IMR-90 (cell line): ENCODE measurements around the gene ATXN7L3. TPM values are rescaled to one million over a fixed set of nuclear protein-coding genes. Genes with fewer than 3 reads are reported as not detected.

Experiments
- ATAC-seq: fragments of 200-7000 bp; cut with Tn5 transposase; 2 replicates; pipeline ENCODE4 v1.9.1; 2020; ENCODE audit warnings: low read depth, mild to moderate bottlenecking, moderate library complexity
- BruUV-seq: library from RNA; stranded (reverse); fragments of 400-500 nt; replicated peaks from 2 replicates; lab custom pipeline; 2021; lab: Mats Ljungman, UMichigan
- CTCF ChIA-PET: fragments of 300-600 bp; formaldehyde crosslinking; extraction: SDS; loops from one replicate; lab custom pipeline; 2021; ENCODE audit warnings: antibody characterized with exemption; lab: Yijun Ruan, JAX
- POLR2A ChIA-PET: fragments of 300-600 bp; sonication (Branson Sonifier 250); formaldehyde crosslinking; loops from one replicate; lab custom pipeline; 2022; ENCODE audit warnings: antibody characterized with exemption; ENCODE audit not compliant: unreplicated experiment; lab: Charles Lee
- DNase-seq: peaks from one replicate; pipeline ENCODE4 v3.0.0; 2013
- H2AFZ ChIP-seq: replicated peaks from 2 replicates; pipeline ENCODE3; 2013; ENCODE audit warnings: low read length, mild to moderate bottlenecking; ENCODE audit not compliant: poor library complexity
- H2AK5ac ChIP-seq: 2 replicates; pipeline ENCODE4 v1.6.1; 2013; ENCODE audit warnings: low read depth, low read length, inconsistent platforms
- H2AK9ac ChIP-seq: replicated peaks from 2 replicates; pipeline ENCODE3; 2013; ENCODE audit warnings: mild to moderate bottlenecking, low read depth, low read length, moderate library complexity; ENCODE audit not compliant: poor library complexity
- H2BK120ac ChIP-seq: 2 replicates; pipeline ENCODE4 v1.6.1; 2013; ENCODE audit warnings: low read depth, low read length, inconsistent platforms
- H2BK15ac ChIP-seq: 3 replicates; pipeline ENCODE4 v1.6.1; 2013; ENCODE audit warnings: low read depth, low read length, inconsistent platforms
- H2BK20ac ChIP-seq: 2 replicates; pipeline ENCODE4 v1.6.1; 2013; ENCODE audit warnings: low read depth, mild to moderate bottlenecking, inconsistent platforms, low read length, moderate library complexity
- H2BK5ac ChIP-seq: 2 replicates; pipeline ENCODE4 v1.6.1; 2013; ENCODE audit warnings: mild to moderate bottlenecking, low read depth, low read length, inconsistent platforms; ENCODE audit not compliant: poor library complexity, severe bottlenecking
- H3K14ac ChIP-seq: replicated peaks from 2 replicates; pipeline ENCODE4 v1.6.1; 2013; ENCODE audit warnings: low read depth, low read length, inconsistent platforms
- H3K18ac ChIP-seq: 2 replicates; pipeline ENCODE4 v1.6.1; 2013; ENCODE audit warnings: low read depth, low read length, control low read depth
- H3K23ac ChIP-seq: 2 replicates; pipeline ENCODE4 v1.6.1; 2013; ENCODE audit warnings: low read depth, low read length, inconsistent platforms
- H3K27ac ChIP-seq: 2 replicates; pipeline ENCODE4 v1.5.1; 2013; ENCODE audit warnings: mild to moderate bottlenecking, control low read depth, low read length; ENCODE audit not compliant: insufficient read depth
- H3K27me3 ChIP-seq: 2 replicates; pipeline ENCODE4 v1.6.1; 2013; ENCODE audit warnings: low read length; ENCODE audit not compliant: control insufficient read depth, insufficient read depth
- H3K36me3 ChIP-seq: 2 replicates; pipeline ENCODE4 v1.6.1; 2013; ENCODE audit warnings: low read length, mixed read lengths; ENCODE audit not compliant: control insufficient read depth, insufficient read depth
- H3K4ac ChIP-seq: 2 replicates; pipeline ENCODE4 v1.6.1; 2013; ENCODE audit warnings: low read depth, low read length, inconsistent platforms
- H3K4me1 ChIP-seq: 2 replicates; pipeline ENCODE4 v1.6.1; 2013; ENCODE audit warnings: low read length, mixed read lengths; ENCODE audit not compliant: control insufficient read depth, insufficient read depth
- H3K4me2 ChIP-seq: 2 replicates; pipeline ENCODE4 v1.6.1; 2013; ENCODE audit warnings: low read depth, mild to moderate bottlenecking, control low read depth, low read length, moderate library complexity
- H3K4me3 ChIP-seq: 2 replicates; pipeline ENCODE4 v1.5.1; 2013; ENCODE audit warnings: low read depth, mild to moderate bottlenecking, control low read depth, low read length, moderate library complexity; ENCODE audit not compliant: insufficient read depth
- H3K56ac ChIP-seq: 2 replicates; pipeline ENCODE4 v1.6.1; 2013; ENCODE audit warnings: low read length, inconsistent platforms; ENCODE audit not compliant: insufficient read depth; ENCODE audit errors: extremely low read depth
- H3K79me1 ChIP-seq, 2 experiments: 2 replicates each; pipeline ENCODE4 v1.6.1; 2013; ENCODE audit warnings: low read length in 2 of 2, inconsistent platforms in 1 of 2, low read depth in 1 of 2
- H3K9ac ChIP-seq: 2 replicates; pipeline ENCODE4 v1.6.1; 2013; ENCODE audit warnings: low read depth, low read length, control low read depth
- H3K9me1 ChIP-seq: 2 replicates; pipeline ENCODE4 v1.6.1; 2013; ENCODE audit warnings: low read length, inconsistent platforms; ENCODE audit not compliant: insufficient read depth
- H3K9me3 ChIP-seq: 2 replicates; pipeline ENCODE4 v1.6.1; 2013; ENCODE audit warnings: low read length; ENCODE audit not compliant: control insufficient read depth, insufficient read depth
- H4K20me1 ChIP-seq: 2 replicates; pipeline ENCODE4 v1.6.1; 2013; ENCODE audit warnings: low read length, inconsistent platforms; ENCODE audit not compliant: insufficient read depth
- H4K5ac ChIP-seq: 2 replicates; pipeline ENCODE4 v1.6.1; 2013; ENCODE audit warnings: mild to moderate bottlenecking, low read depth, low read length, control low read depth
- H4K8ac ChIP-seq, 2 experiments: 2 replicates each; pipeline ENCODE4 v1.6.1; 2013; ENCODE audit warnings: low read depth in 2 of 2, low read length in 2 of 2, control low read depth in 1 of 2, inconsistent platforms in 1 of 2
- H4K91ac ChIP-seq: 2 replicates; pipeline ENCODE4 v1.6.1; 2013; ENCODE audit warnings: low read depth, low read length, inconsistent platforms; ENCODE audit not compliant: insufficient read depth
- BHLHE40 ChIP-seq: fragments of 150-350 bp; IDR thresholded peaks from 2 replicates; pipeline ENCODE4 v1.6.1; 2016; ENCODE audit warnings: mild to moderate bottlenecking, low read depth, low read length
- CEBPB ChIP-seq: IDR thresholded peaks from 2 replicates; pipeline ENCODE4 v1.6.1; 2012; ENCODE audit warnings: low read depth, low read length, improper control_type of control experiment
- CHD1 ChIP-seq: IDR thresholded peaks from 2 replicates; pipeline ENCODE4 v1.6.1; 2012; ENCODE audit warnings: low read depth, low read length, improper control_type of control experiment
- CTCF ChIP-seq: conservative IDR thresholded peaks from 2 replicates; pipeline ENCODE4 v1.5.1; 2012; ENCODE audit warnings: mild to moderate bottlenecking, low read depth, low read length, improper control_type of control experiment
- ELK1 ChIP-seq: fragments of 150-350 bp; IDR thresholded peaks from 2 replicates; pipeline ENCODE4 v1.6.1; 2016; ENCODE audit warnings: low read depth, mild to moderate bottlenecking, low read length, moderate library complexity, borderline replicate concordance
- FOS ChIP-seq: fragments of 150-350 bp; IDR thresholded peaks from 2 replicates; pipeline ENCODE4 v1.6.1; 2016; ENCODE audit warnings: low read depth, low read length
- MAFK ChIP-seq: IDR thresholded peaks from 2 replicates; pipeline ENCODE4 v1.6.1; 2012; ENCODE audit warnings: low read depth, low read length, improper control_type of control experiment
- MAZ ChIP-seq: IDR thresholded peaks from 2 replicates; pipeline ENCODE4 v1.6.1; 2012; ENCODE audit warnings: low read depth, mild to moderate bottlenecking, low read length, improper control_type of control experiment, moderate library complexity, borderline replicate concordance
- MXI1 ChIP-seq: IDR thresholded peaks from 2 replicates; pipeline ENCODE4 v1.6.1; 2012; ENCODE audit warnings: low read depth, mild to moderate bottlenecking, low read length, moderate library complexity, borderline replicate concordance
- NFE2L2 ChIP-seq: fragments of 150-350 bp; IDR thresholded peaks from 2 replicates; pipeline ENCODE4 v1.6.1; 2016; ENCODE audit warnings: low read depth, mild to moderate bottlenecking, low read length
- POLR2A ChIP-seq: IDR thresholded peaks from 2 replicates; pipeline ENCODE4 v1.6.1; 2012; ENCODE audit warnings: mild to moderate bottlenecking, low read depth, low read length
- RAD21 ChIP-seq: IDR thresholded peaks from 2 replicates; pipeline ENCODE4 v1.6.1; 2012; ENCODE audit warnings: low read length, improper control_type of control experiment
- RCOR1 ChIP-seq: IDR thresholded peaks from 2 replicates; pipeline ENCODE4 v1.6.1; 2012; ENCODE audit warnings: mild to moderate bottlenecking, low read length, improper control_type of control experiment; ENCODE audit not compliant: insufficient replicate concordance
- SMC3 ChIP-seq: fragments of 150-350 bp; IDR thresholded peaks from 2 replicates; pipeline ENCODE4 v1.6.1; 2016; ENCODE audit warnings: low read depth, mild to moderate bottlenecking, antibody characterized with exemption, low read length, moderate library complexity
- USF2 ChIP-seq: fragments of 150-350 bp; IDR thresholded peaks from 2 replicates; pipeline ENCODE4 v1.6.1; 2017; ENCODE audit warnings: mild to moderate bottlenecking, antibody characterized with exemption, low read length, low read depth
- WGBS, 2 experiments: methylation state at CpG; one replicate each; pipeline versions ENCODE4 v1.1.5 to v1.1.7; 2013; ENCODE audit warnings: missing lambda C conversion rate in 2 of 2; ENCODE audit not compliant: insufficient read length in 1 of 2; ENCODE audit errors: extremely low coverage in 2 of 2; 5-methylcytosine and 5-hydroxymethylcytosine counted together
- dilution Hi-C: fragments of 300-500 bp; cut with HindIII; formaldehyde crosslinking; loops from one replicate; pipeline ENCODE4 v1.14.3; 2018; ENCODE audit warnings: low sequenced_read_pairs; ENCODE audit not compliant: unreplicated experiment
- in situ Hi-C: fragments of 300-500 bp; cut with MboI; formaldehyde crosslinking; loops from 3 replicates; pipeline ENCODE4 v1.14.3; 2019; ENCODE audit warnings: low sequenced_read_pairs, inconsistent platforms, mixed read lengths
- intact Hi-C: fragments of 100-400 bp; cut with micrococcal nuclease; formaldehyde crosslinking; loops from 2 replicates; pipeline ENCODE4 v1.10.0; 2022
- polyA plus RNA-seq, 3 experiments: library from polyadenylated mRNA; depleted of rRNA; stranded (reverse); fragments of >200 nt; gene quantifications; 2 replicates each; pipeline ENCODE4 v1.2.3, GENCODE V29; 2012; ENCODE audit warnings: low replicate concordance in 1 of 3
- total RNA-seq: library from RNA; depleted of rRNA; stranded (reverse); fragments of >200 nt; gene quantifications from 2 replicates; pipeline ENCODE4 v1.2.3, GENCODE V29; 2012

Gene ATXN7L3
- total and polyA plus RNA-seq, 2 of the 4 experiments (the other 2 are of a cell fraction): 17.2 to 40.9 TPM

- H3K36me3 ChIP-seq: peaks cover 46% of the 10 kb centered on the region
- ChIA-PET POLR2A (no interaction called here), CTCF (no interaction called here)
- H3K56ac ChIP-seq: no peak overlapping the region
- no peak overlapping the region for H2AK5ac ChIP-seq
- no peak overlapping the region for H3K18ac ChIP-seq
- ATAC-seq (no peak), DNase-seq (no peak)
- peaks cover 6% of the 10 kb centered on the region for H3K4me1 ChIP-seq
- H3K4ac ChIP-seq: no peak overlapping the region
- no peaks in the 10 kb centered on the region for H3K27me3 ChIP-seq
- no peak overlapping the region for H2AFZ ChIP-seq
- H3K9me3 ChIP-seq: no peaks in the 10 kb centered on the region
- dilution Hi-C loops (no loop called here), intact Hi-C loops (loop anchor here (10.0 kb wide), 1 partner anchor 289 kb away; the partner anchor contains the start of gene GPATCH8), in situ Hi-C loops (loop anchor here (25.0 kb wide), 2 partner anchors 296 to 421 kb away; partner anchors contain the start of gene GPATCH8)
- no peak overlapping the region for H2BK5ac ChIP-seq
- peaks cover 20% of the 10 kb centered on the region for H3K9me1 ChIP-seq
- H3K4me2 ChIP-seq: no peak overlapping the region
- H4K8ac ChIP-seq: no peak overlapping the region
- TF ChIP-seq CHD1 (no peak), MXI1 (no peak), MAZ (no peak), SMC3 (no peak), NFE2L2 (no peak), USF2 (no peak), CEBPB (no peak), FOS (no peak), RCOR1 (no peak), ELK1 (no peak), RAD21 (no peak), MAFK (no peak), CTCF (no peak), POLR2A (no peak), BHLHE40 (no peak)
- H3K27ac ChIP-seq: no peak overlapping the region
- no peak overlapping the region for H2BK120ac ChIP-seq
- BruUV-seq: no TSS peak
- 60% methylated on average over 1 of the region's 5 CpGs; no CpG with 5 or more reads in 1 of the 2 experiments for WGBS, 2 experiments
- no peak overlapping the region for H2BK15ac ChIP-seq
- no peak overlapping the region for H2BK20ac ChIP-seq
- no peak overlapping the region for H3K9ac ChIP-seq
- peaks cover 33% of the 10 kb centered on the region for H4K20me1 ChIP-seq
- H3K79me1 ChIP-seq: peaks cover 36 to 50% of the 10 kb centered on the region in 2 experiments
- no peak overlapping the region for H4K91ac ChIP-seq
- no peak overlapping the region for H3K23ac ChIP-seq
- H2AK9ac ChIP-seq: no peak overlapping the region
- no peak overlapping the region for H4K5ac ChIP-seq
- no peak overlapping the region for H3K14ac ChIP-seq
- H3K4me3 ChIP-seq: no peak overlapping the region
Observed at GRCh38 chr17:44216173-44216572, 16.5 kb upstream of the ATXN7L3 start.
